Naive thymus-derived CD4-positive, alpha-beta T cell (primary cell): ENCODE data around the gene CORO1C. TPM values are rescaled to one million over a fixed set of nuclear protein-coding genes. Genes with fewer than 3 reads are reported as not detected.

ENCODE experiments used
- ATAC-seq: fragments of 150-1000 bp; cut with Tn5 transposase; 2 replicates; pipeline ENCODE4 v1.10.0; 2021; ENCODE audit warnings: mild to moderate bottlenecking, moderate library complexity
- CTCF ChIA-PET: fragments of 350-600 bp; sonication (Branson Sonifier 250); formaldehyde crosslinking; loops from one replicate; lab custom pipeline; 2021; ENCODE audit warnings: antibody characterized with exemption; lab: Charles Lee
- POLR2A ChIA-PET: fragments of 350-600 bp; sonication (Branson Sonifier 250); formaldehyde crosslinking; loops from one replicate; lab custom pipeline; 2021; ENCODE audit warnings: antibody characterized with exemption, inconsistent platforms; lab: Charles Lee
- DNase-seq, 9 donors: peaks; one replicate each; pipeline versions ENCODE4 v3.0.0 to v3.0.0-alpha.2; 2020 to 2022; ENCODE audit warnings: mixed read lengths in 1 of 9
- H3K27ac ChIP-seq: one replicate; pipeline ENCODE4 v1.7.0; 2013; ENCODE audit warnings: mild to moderate bottlenecking, low read depth, low read length, moderate library complexity
- H3K27me3 ChIP-seq, 2 donors: one replicate each; pipeline ENCODE4 v1.7.0; 2013; ENCODE audit warnings: low read length in 2 of 2, mild to moderate bottlenecking in 2 of 2, moderate library complexity in 2 of 2; ENCODE audit not compliant: control insufficient read depth in 2 of 2, insufficient read depth in 2 of 2
- H3K36me3 ChIP-seq, 3 experiments: 1 replicate in 2 of 3; 2 replicates in 1 of 3; pipeline ENCODE4 v1.7.0; 2013; ENCODE audit warnings: low read length in 3 of 3, mild to moderate bottlenecking in 3 of 3, moderate library complexity in 1 of 3; ENCODE audit not compliant: insufficient read depth in 3 of 3, control insufficient read depth in 2 of 3
- H3K4me1 ChIP-seq, 2 donors: one replicate each; pipeline ENCODE4 v1.7.0; 2013; ENCODE audit warnings: low read length in 2 of 2, mild to moderate bottlenecking in 2 of 2, moderate library complexity in 1 of 2; ENCODE audit not compliant: control insufficient read depth in 2 of 2, insufficient read depth in 2 of 2
- H3K4me3 ChIP-seq: 2 replicates; pipeline ENCODE4 v1.7.0; 2013; ENCODE audit warnings: mild to moderate bottlenecking, low read length
- H3K9me3 ChIP-seq, 3 experiments: 1 replicate in 2 of 3; 2 replicates in 1 of 3; pipeline ENCODE4 v1.7.0; 2013; ENCODE audit warnings: low read length in 3 of 3; ENCODE audit not compliant: control insufficient read depth in 2 of 3
- H3K27ac Mint-ChIP-seq, 9 donors: one replicate each; pipeline ENCODE4 v1.8.0; 2020 to 2022; ENCODE audit warnings: mixed read lengths in 9 of 9, mild to moderate bottlenecking in 8 of 9, moderate library complexity in 5 of 9, inconsistent platforms in 2 of 9
- H3K27me3 Mint-ChIP-seq, 5 donors: one replicate each; pipeline ENCODE4 v1.8.0; 2021 to 2022; ENCODE audit warnings: mixed read lengths in 5 of 5, mild to moderate bottlenecking in 1 of 5
- H3K36me3 Mint-ChIP-seq, 5 donors: one replicate each; pipeline ENCODE4 v1.8.0; 2020 to 2022; ENCODE audit warnings: mixed read lengths in 5 of 5, mild to moderate bottlenecking in 3 of 5, inconsistent platforms in 1 of 5
- H3K4me1 Mint-ChIP-seq, 7 donors: one replicate each; pipeline ENCODE4 v1.8.0; 2020 to 2022; ENCODE audit warnings: mixed read lengths in 7 of 7, mild to moderate bottlenecking in 3 of 7, inconsistent platforms in 1 of 7
- H3K4me3 Mint-ChIP-seq, 10 donors: one replicate each; pipeline ENCODE4 v1.8.0; 2020 to 2022; ENCODE audit warnings: mild to moderate bottlenecking in 10 of 10, mixed read lengths in 10 of 10, moderate library complexity in 6 of 10, inconsistent platforms in 2 of 10
- H3K9me3 Mint-ChIP-seq, 11 donors: one replicate each; pipeline ENCODE4 v1.8.0; 2020 to 2022; ENCODE audit warnings: mixed read lengths in 11 of 11, mild to moderate bottlenecking in 4 of 11, inconsistent platforms in 1 of 11, moderate library complexity in 1 of 11
- intact Hi-C, 2 donors: fragments of 100-400 bp; cut with micrococcal nuclease; formaldehyde crosslinking; loops; one replicate each; pipeline ENCODE4 v1.15.1; 2023
- microRNA-seq: library from miRNA; unstranded; fragments of <30 nt; microRNA quantifications from one replicate; pipeline ENCODE4 v1.2.0, GENCODE V29; 2022; ENCODE audit warnings: borderline microRNAs expressed
- polyA plus RNA-seq, 2 donors: library from polyadenylated mRNA; unstranded; fragments of 300-500 nt; fragmentation: Illumina TruSeq; gene quantifications; one replicate each; pipeline ENCODE4 v1.2.3, GENCODE V29; 2021
- total RNA-seq, 6 experiments: library from RNA in 5 of 6; stranded (reverse) in 5 of 6; gene quantifications; 1 replicate in 5 of 6; 2 replicates in 1 of 6; pipeline ENCODE4 v1.2.3 and lab custom pipeline; 2021 to 2026

CORO1C gene
- total and polyA plus RNA-seq, 7 experiments from 2014 or later, result 2.5 to 71.8 (median 8.9) TPM

- H3K36me3 Mint-ChIP-seq, result no peaks in the 10 kb centered on the region
- intact Hi-C loops, result no loop called here
- ATAC-seq (peak; percentile 31), DNase-seq (no peak)
- no peak within 1 kb of the TSS for H3K27ac ChIP-seq
- H3K36me3 ChIP-seq, result no peaks in the 10 kb centered on the region
- no peaks in the 10 kb centered on the region for H3K9me3 ChIP-seq
- no peak within 1 kb of the TSS for H3K4me3 ChIP-seq
- no peaks in the 10 kb centered on the region for H3K27me3 ChIP-seq
- H3K4me3 Mint-ChIP-seq, result no peak within 1 kb of the TSS
- peak within 1 kb of the TSS in 5 of 9 donors; percentile 7 to 59 (median 29) for H3K27ac Mint-ChIP-seq
- POLR2A ChIA-PET, result interaction anchor here (0.5 to 0.7 kb wide), 2 partner anchors 20 to 96 kb away, joined by 3 read pairs; no protein-coding TSS in a partner anchor
- CTCF ChIA-PET, result no interaction called here
- no peaks in the 10 kb centered on the region for H3K4me1 ChIP-seq
- H3K4me1 Mint-ChIP-seq, result peaks cover 0 to 3% (median 0%) of the 10 kb centered on the region in 7 donors
- no peaks in the 10 kb centered on the region for H3K27me3 Mint-ChIP-seq
- H3K9me3 Mint-ChIP-seq, result no peaks in the 10 kb centered on the region
These were observed 133.5 kb downstream of the CORO1C start, which contains the start of gene TMEM119 for GRCh38 chr12:108597559-108598471. TSS of gene TMEM119 (minus strand) at chr12:108598084. CDS start at chr12:108592383, 5,701 bp downstream.

- Histone ChIP-seq H3K36me3 (no peaks in the 10 kb centered on the region), H3K9me3 (no peaks in the 10 kb centered on the region), H3K4me1 (no peaks in the 10 kb centered on the region), H3K4me3 (no peak overlapping the region), H3K27ac (no peak overlapping the region), H3K27me3 (no peaks in the 10 kb centered on the region)
- POLR2A ChIA-PET, result no interaction called here
- no peak for DNase-seq
- Mint-ChIP-seq H3K9me3 (no peaks in the 10 kb centered on the region), H3K4me1 (peaks cover 0 to 3% (median 0%) of the 10 kb centered on the region in 7 donors), H3K36me3 (no peaks in the 10 kb centered on the region), H3K27me3 (no peaks in the 10 kb centered on the region), H3K4me3 (no peak overlapping the region), H3K27ac (peak overlapping the region in 3 of 9 donors; percentile 7 to 59 (median 19))
- ATAC-seq, result no peak
- CTCF ChIA-PET, result no interaction called here
- intact Hi-C loops, result no loop called here
These were observed 134.3 kb downstream of the CORO1C start for GRCh38 chr12:108596854-108597558.

DNA sequence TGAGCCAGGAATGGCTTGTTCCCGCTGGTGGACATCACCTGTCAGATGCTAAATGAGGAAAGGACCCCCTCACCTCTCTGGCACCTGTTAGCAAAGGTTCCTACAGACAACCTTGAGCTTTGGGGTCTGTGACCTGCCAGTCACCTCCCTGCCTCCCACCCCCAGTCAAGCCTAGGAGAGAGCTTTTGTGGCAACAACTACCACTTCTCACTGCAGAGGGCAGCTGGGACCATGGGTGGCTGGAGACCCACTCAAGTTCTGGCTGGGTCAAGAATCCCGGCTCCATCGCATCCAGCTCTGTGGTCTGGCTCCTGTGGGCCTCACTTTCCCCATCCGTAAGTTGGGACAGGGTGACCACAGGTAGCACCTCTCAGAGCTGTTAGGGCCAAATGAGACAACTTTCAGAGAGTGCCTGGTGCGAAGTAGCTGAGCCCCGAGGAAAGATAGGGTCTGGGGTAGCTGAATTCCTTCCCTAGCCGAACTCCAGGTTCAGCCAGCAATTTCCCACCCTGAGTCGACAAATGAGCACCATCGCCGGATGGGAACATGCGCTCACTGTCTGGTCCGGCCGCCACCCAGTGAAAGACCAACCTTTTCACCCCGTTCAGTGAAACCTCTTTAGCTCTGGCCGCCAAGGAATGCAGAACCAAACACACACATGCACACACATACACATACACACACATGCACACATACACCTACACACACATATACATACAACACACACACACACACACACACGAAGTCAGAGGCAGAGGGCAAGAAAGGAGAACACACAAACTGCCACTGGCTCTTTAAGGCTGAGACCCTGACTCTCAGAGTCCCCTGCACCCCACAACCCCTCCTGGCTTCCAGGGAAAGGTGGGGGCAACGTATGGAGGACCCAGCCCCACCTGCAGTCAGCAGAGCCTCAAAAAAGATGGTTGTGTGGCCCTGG lies 135.3 kb downstream of the CORO1C start:
- intact Hi-C loops, result no loop called here
- H3K27me3 Mint-ChIP-seq, result no peaks in the 10 kb centered on the region
- peaks cover 0 to 3% (median 0%) of the 10 kb centered on the region in 7 donors for H3K4me1 Mint-ChIP-seq
- H3K36me3 ChIP-seq, result no peaks in the 10 kb centered on the region
- H3K9me3 Mint-ChIP-seq, result no peaks in the 10 kb centered on the region
- H3K27ac Mint-ChIP-seq, result no peak overlapping the region
- no peak for DNase-seq
- ChIA-PET POLR2A (no interaction called here), CTCF (no interaction called here)
- H3K4me3 Mint-ChIP-seq, result no peak overlapping the region
- H3K4me3 ChIP-seq, result no peak overlapping the region
- no peaks in the 10 kb centered on the region for H3K4me1 ChIP-seq
- no peaks in the 10 kb centered on the region for H3K27me3 ChIP-seq
- no peak overlapping the region for H3K27ac ChIP-seq
- H3K9me3 ChIP-seq, result no peaks in the 10 kb centered on the region
- ATAC-seq, result no peak
- no peaks in the 10 kb centered on the region for H3K36me3 Mint-ChIP-seq

Small RNA genes lying within 50 kb of the gene (microRNA-seq; reads per million reads assigned to microRNA genes)
- gene MIR4496, result not detected

Other genes with a start within 250 kb of the CORO1C start
- 1 to 10 TPM; 2.8 to 9.7 (median 6.9) TPM for gene FICD, start 216.2 kb downstream of the CORO1C start, total RNA-seq
- gene FICD, start 216.2 kb downstream of the CORO1C start, polyA plus RNA-seq, result 1 to 10 TPM; 1.6 to 2.7 TPM
- gene SART3, start 170.3 kb downstream of the CORO1C start, total RNA-seq, result 10 to 100 TPM; 80.0 to 99.3 (median 87.6) TPM
- gene SART3, start 170.3 kb downstream of the CORO1C start, polyA plus RNA-seq, result 10 to 100 TPM; 34.3 to 49.2 TPM
- 100 to 1,000 TPM in 4 of 5 experiments, 10 to 100 TPM in 1; 51.7 to 212 (median 191) TPM for gene ISCU, start 168.9 kb downstream of the CORO1C start, total RNA-seq
- gene ISCU, start 168.9 kb downstream of the CORO1C start, polyA plus RNA-seq, result 100 to 1,000 TPM; 325 to 401 TPM
- gene TMEM119, start 133.4 kb downstream of the CORO1C start, total RNA-seq, result 1 to 10 TPM in 2 of 5 experiments, under 1 TPM in 2, not detected in 1; 0.27 to 1.6 (median 0.81) TPM
- gene TMEM119, start 133.4 kb downstream of the CORO1C start, polyA plus RNA-seq, result under 1 TPM; 0.13 to 0.59 TPM
- 100 to 1,000 TPM in 4 of 5 experiments, 10 to 100 TPM in 1; 54.3 to 217 (median 154) TPM for gene SELPLG, start 97.6 kb downstream of the CORO1C start, total RNA-seq
- gene SELPLG, start 97.6 kb downstream of the CORO1C start, polyA plus RNA-seq, result 100 to 1,000 TPM; 530 to 831 TPM
- gene SSH1, start 126.1 kb upstream of the CORO1C start, total RNA-seq, result 10 to 100 TPM; 23.4 to 32.8 (median 29.9) TPM
- gene SSH1, start 126.1 kb upstream of the CORO1C start, polyA plus RNA-seq, result 1 to 10 TPM; 5.2 to 7.7 TPM
- not detected for gene DAO, start 148.6 kb upstream of the CORO1C start, total RNA-seq
- not detected for gene DAO, start 148.6 kb upstream of the CORO1C start, polyA plus RNA-seq